ENCODE data around the gene NOL4L.

The NOL4L gene

DNA sequence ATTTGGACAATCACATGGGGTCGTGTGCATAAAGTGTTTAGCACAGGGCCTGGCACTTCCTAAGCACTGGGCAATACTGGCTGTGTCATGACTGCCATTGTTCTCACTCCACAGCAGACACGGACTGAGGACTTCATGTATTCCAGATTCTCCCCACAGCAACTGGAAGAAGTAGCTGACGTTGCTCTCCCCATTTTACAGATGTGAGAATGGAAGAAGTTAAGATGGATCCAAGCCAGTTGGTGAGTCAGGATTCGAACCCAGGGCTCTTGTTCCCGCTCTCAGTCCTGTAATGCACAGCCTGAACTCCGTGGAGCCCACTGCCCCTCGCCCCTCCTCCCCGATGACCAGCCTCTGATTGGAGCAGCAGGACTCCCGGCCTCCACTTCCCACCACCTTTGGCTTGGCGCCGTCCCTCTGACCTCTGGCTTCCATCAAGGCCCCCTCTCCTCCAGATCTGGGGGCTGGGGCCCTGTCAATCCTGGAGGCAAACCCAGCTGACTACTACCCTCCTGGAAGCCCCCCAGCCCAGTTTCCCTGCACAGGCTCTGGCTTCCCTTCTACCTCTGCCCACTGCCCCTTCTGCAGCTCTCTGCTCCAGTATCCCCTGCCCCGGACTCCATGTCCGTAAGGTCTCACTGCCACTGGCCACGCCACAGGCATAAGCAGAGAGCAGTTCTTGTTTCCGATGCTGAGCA is 12.7 kb downstream of the NOL4L start:
- no peak overlapping the region for H3K27ac ChIP-seq
- TF ChIP-seq, protein P1, sequence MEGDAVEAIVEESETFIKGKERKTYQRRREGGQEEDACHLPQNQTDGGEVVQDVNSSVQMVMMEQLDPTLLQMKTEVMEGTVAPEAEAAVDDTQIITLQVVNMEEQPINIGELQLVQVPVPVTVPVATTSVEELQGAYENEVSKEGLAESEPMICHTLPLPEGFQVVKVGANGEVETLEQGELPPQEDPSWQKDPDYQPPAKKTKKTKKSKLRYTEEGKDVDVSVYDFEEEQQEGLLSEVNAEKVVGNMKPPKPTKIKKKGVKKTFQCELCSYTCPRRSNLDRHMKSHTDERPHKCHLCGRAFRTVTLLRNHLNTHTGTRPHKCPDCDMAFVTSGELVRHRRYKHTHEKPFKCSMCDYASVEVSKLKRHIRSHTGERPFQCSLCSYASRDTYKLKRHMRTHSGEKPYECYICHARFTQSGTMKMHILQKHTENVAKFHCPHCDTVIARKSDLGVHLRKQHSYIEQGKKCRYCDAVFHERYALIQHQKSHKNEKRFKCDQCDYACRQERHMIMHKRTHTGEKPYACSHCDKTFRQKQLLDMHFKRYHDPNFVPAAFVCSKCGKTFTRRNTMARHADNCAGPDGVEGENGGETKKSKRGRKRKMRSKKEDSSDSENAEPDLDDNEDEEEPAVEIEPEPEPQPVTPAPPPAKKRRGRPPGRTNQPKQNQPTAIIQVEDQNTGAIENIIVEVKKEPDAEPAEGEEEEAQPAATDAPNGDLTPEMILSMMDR (conservative IDR thresholded peaks at IDR 0.05) = no peak
- TF ChIP-seq ZFX (IDR thresholded peaks at IDR 0.05) = no peak

GRCh38 chr20:32571566-32571965 is 13.6 kb downstream of the NOL4L start:
- TF ChIP-seq ZFX (IDR thresholded peaks at IDR 0.05) = no peak
- TF ChIP-seq, protein P1 (conservative IDR thresholded peaks at IDR 0.05) = no peak
- H3K27ac ChIP-seq = no peak overlapping the region

GRCh38 chr20:32570401-32571190 is 14.5 kb downstream of the NOL4L start:
- no peak overlapping the region for H3K27ac ChIP-seq
- TF ChIP-seq, protein P1 (conservative IDR thresholded peaks at IDR 0.05) = no peak
- TF ChIP-seq ZFX (IDR thresholded peaks at IDR 0.05) = no peak

DNA sequence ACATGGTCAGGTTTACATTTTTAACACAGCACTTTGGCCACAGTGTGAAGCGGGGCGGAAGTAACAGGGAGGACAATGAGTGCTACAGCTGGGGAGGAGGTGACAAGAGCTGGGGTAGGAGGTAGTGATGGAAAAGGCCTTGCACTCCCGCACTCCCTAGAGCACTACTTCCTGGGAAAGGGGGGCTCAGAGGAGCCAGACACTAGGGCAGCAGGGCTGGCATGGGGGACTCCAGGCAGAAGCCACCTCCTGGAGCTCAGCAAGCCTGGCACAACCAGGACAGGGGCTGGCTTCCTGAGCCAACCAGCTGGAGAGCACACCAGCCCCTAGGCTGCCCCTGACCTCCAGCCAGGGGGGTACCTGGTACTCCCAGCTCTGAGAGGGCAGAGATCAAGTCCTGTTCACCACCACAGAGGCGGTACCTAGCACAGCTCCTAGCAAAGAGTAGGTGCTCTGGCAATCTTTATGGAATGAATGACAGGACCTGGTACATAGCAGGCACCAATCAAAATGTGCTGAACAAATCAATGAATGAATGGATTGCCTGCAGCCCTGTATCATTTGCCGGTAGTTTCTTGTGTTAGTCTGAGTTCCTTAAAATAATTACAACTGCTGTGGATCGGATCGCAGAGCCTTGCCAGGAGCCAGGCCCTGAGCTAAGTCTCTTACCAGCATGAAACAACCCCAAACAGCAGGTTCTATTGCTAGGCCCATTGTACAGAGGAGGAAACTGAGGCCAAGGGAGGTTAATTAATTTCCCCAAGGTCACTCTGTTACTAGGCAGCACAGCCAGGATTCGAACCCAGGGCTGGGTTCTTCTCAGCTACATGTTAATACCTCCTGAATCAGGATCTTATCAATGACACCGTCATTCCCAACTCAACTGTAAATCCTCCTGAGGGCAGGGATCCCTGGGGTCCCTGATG is 15.5 kb downstream of the NOL4L start:
- no peak overlapping the region for H3K27ac ChIP-seq
- TF ChIP-seq, protein P1 (conservative IDR thresholded peaks at IDR 0.05) = no peak
- TF ChIP-seq ZFX (IDR thresholded peaks at IDR 0.05) = no peak

DNA sequence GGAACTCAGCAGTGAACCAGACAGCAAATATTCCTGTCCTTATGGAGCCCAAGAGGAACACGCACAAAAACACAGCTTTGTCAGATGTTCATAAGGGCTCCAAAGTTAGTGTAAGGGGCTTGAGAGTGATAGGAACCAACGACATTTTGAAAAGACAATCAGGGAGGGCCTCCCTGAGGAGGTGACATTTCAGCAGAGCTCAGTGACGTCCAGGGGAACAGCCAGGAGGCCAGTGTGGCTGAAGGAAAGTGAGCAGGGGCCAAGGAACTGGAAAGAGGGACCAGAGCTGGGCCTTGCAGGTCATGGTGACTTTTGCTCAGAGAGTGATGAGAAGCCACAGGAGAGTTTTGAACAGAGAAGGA is 16.1 kb downstream of the NOL4L start:
- no peak for TF ChIP-seq ZFX (IDR thresholded peaks at IDR 0.05)
- TF ChIP-seq, protein P1 (conservative IDR thresholded peaks at IDR 0.05) = no peak

DNA sequence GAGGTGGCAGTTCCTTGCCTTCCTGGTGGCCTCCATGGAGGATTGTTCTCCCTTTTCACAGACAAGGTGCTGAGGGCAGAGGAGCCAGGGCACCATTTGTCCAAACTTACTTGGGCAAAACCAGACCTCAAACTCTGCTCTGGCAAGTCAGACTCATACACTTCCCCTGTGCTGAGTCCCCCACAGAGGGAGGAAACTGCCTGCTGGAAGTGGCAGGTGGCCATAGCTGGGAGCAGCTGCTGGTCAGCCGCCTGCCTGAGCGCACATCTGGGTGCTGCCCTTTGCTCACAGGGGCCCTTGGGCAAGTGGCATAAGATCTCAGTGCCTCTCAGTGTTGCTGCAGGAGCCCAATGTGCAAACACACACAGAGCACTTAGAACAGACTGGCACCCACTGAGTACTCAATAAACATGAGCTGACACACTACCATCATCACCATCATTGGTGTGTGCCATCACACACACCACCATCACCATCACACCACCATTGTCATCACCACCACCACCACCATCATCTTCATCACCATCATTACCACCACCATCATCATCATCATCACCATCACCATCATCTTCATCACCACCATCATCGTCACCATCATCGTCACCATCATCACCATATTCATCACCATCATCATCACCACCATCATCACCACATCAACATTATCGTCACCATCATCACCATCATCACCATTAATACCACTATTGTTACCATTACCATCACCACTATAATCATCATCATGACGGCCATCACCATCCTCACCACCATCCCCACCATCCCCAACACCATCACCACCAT is 17.6 kb downstream of the NOL4L start:
- H3K27ac ChIP-seq = no peak overlapping the region
- TF ChIP-seq ZFX (IDR thresholded peaks at IDR 0.05) = no peak
- TF ChIP-seq, protein P1 (conservative IDR thresholded peaks at IDR 0.05) = no peak

More for the DNA sequence above, 16.1 kb downstream of the NOL4L start:
- H3K27ac ChIP-seq = no peak overlapping the region

Data from C4-2B (cell line).